Lower leg skin (tissue), 3 donors: ENCODE results near the gene MYH10.

Source experiments
- CTCF ChIP-seq, 3 donors: fragments of 450-650 bp; IDR thresholded peaks; one replicate each; pipeline ENCODE4 v1.5.1; 2016; ENCODE audit warnings: antibody characterized with exemption in 3 of 3, mild to moderate bottlenecking in 3 of 3, moderate library complexity in 2 of 3
- POLR2A ChIP-seq, 2 donors: fragments of 450-650 bp; IDR thresholded peaks; one replicate each; pipeline ENCODE4 v1.6.1; 2016 to 2017; ENCODE audit warnings: antibody characterized with exemption in 2 of 2, mild to moderate bottlenecking in 1 of 2, moderate library complexity in 1 of 2

- TF ChIP-seq CTCF (IDR thresholded peaks at IDR 0.05) (no peak), POLR2A (IDR thresholded peaks at IDR 0.05) (no peak)
Measured at GRCh38 chr17:8609910-8610309, 20.6 kb downstream of the MYH10 start.
